Neural crest cell (in vitro differentiated cells): Measurements from ENCODE around the gene SPATA32. TPM values are rescaled to one million over a fixed set of nuclear protein-coding genes. Genes with fewer than 3 reads are reported as not detected.
A peak's percentile ranks its signal among the peaks of the same experiment; 100 is the strongest.

Experiments used
- DNase-seq: peaks from one replicate; pipeline ENCODE4 v3.0.0; 2021; ENCODE audit warnings: low read depth, mixed read lengths, low spot score
- H3K27ac Mint-ChIP-seq: one replicate; pipeline ENCODE4 v1.8.0; 2021; ENCODE audit warnings: mild to moderate bottlenecking, mixed read lengths; ENCODE audit not compliant: unreplicated experiment
- H3K27me3 Mint-ChIP-seq: 2 replicates; pipeline ENCODE4 v1.8.0; 2021; ENCODE audit warnings: low read depth, mild to moderate bottlenecking, mixed read lengths
- H3K36me3 Mint-ChIP-seq: 2 replicates; pipeline ENCODE4 v1.8.0; 2021; ENCODE audit warnings: low read depth, mild to moderate bottlenecking, mixed read lengths
- H3K4me1 Mint-ChIP-seq: 2 replicates; pipeline ENCODE4 v1.8.0; 2021; ENCODE audit warnings: mixed read lengths
- H3K4me3 Mint-ChIP-seq: one replicate; pipeline ENCODE4 v1.8.0; 2021; ENCODE audit warnings: mild to moderate bottlenecking, mixed read lengths
- H3K9me3 Mint-ChIP-seq: 2 replicates; pipeline ENCODE4 v1.8.0; 2021; ENCODE audit warnings: mixed read lengths
- long read RNA-seq: library from polyadenylated mRNA; unstranded; transcript quantifications from one replicate; pipeline ENCODE4 v2.0.0, GENCODE V29; 2020
- total RNA-seq: library from RNA; stranded (reverse); gene quantifications from 2 replicates; pipeline ENCODE4 v1.2.1, GENCODE V29; 2021
- TF ChIP-seq, protein P1 (sequence below): fragments of 200-600 bp; sonication (generic); conservative IDR thresholded peaks from 2 replicates; pipeline ENCODE4 v1.5.0; 2021; ENCODE audit warnings: antibody characterized with exemption, mild to moderate bottlenecking

The SPATA32 gene, protein sequence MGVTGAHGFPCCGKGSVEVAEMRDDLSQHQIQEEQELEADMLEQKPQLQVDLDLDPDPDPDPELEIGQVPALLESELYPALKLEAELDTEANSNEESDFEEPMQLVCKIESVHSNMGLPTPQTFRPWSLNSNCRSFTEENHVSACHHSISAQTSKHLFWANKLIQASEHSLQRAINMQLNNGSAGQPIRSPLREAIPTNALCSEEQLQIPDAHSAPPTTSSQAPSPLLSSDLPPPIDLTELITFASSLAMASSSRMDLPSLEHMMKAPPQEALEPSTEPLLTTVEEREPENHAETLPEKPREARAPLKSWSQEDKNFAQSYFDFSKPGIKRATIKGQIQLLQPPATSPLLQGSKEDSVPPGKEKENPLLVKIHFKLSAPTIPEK
- total RNA-seq: 0.23 and 0.25 TPM in 2 replicates
- long read RNA-seq: 0 reads

- H3K27ac Mint-ChIP-seq: peak within 1 kb of the TSS; percentile 27
- H3K27me3 Mint-ChIP-seq: peaks cover 18% of the 10 kb centered on the region
- H3K4me3 Mint-ChIP-seq: peak within 1 kb of the TSS; percentile 71
- peaks cover 6% of the 10 kb centered on the region for H3K4me1 Mint-ChIP-seq
- DNase-seq: peak; percentile 33
- no peaks in the 10 kb centered on the region for H3K36me3 Mint-ChIP-seq
- no peaks in the 10 kb centered on the region for H3K9me3 Mint-ChIP-seq
- TF ChIP-seq, protein P1, sequence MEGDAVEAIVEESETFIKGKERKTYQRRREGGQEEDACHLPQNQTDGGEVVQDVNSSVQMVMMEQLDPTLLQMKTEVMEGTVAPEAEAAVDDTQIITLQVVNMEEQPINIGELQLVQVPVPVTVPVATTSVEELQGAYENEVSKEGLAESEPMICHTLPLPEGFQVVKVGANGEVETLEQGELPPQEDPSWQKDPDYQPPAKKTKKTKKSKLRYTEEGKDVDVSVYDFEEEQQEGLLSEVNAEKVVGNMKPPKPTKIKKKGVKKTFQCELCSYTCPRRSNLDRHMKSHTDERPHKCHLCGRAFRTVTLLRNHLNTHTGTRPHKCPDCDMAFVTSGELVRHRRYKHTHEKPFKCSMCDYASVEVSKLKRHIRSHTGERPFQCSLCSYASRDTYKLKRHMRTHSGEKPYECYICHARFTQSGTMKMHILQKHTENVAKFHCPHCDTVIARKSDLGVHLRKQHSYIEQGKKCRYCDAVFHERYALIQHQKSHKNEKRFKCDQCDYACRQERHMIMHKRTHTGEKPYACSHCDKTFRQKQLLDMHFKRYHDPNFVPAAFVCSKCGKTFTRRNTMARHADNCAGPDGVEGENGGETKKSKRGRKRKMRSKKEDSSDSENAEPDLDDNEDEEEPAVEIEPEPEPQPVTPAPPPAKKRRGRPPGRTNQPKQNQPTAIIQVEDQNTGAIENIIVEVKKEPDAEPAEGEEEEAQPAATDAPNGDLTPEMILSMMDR: no peak
Measured at GRCh38 chr17:45261577-45262515, at the start of gene SPATA32. SPATA32 (minus strand) TSS chr17:45262094; CDS start chr17:45262016, 78 bp downstream.

- Mint-ChIP-seq H3K27ac (no peak overlapping the region), H3K9me3 (no peaks in the 10 kb centered on the region), H3K4me1 (peaks cover 47% of the 10 kb centered on the region), H3K36me3 (peaks cover 5% of the 10 kb centered on the region), H3K27me3 (no peaks in the 10 kb centered on the region), H3K4me3 (no peak overlapping the region)
- TF ChIP-seq, protein P1: no peak
- no peak for DNase-seq
Measured at GRCh38 chr17:45311401-45311759, 49.5 kb upstream of the SPATA32 start.

GRCh38 chr17:45310380-45311324 is 48.8 kb upstream of the SPATA32 start:
- TF ChIP-seq, protein P1: no peak
- Mint-ChIP-seq H3K9me3 (no peaks in the 10 kb centered on the region), H3K27me3 (no peaks in the 10 kb centered on the region), H3K4me3 (peak overlapping the region; percentile 17), H3K27ac (no peak overlapping the region), H3K4me1 (peaks cover 48% of the 10 kb centered on the region), H3K36me3 (peaks cover 5% of the 10 kb centered on the region)
- DNase-seq: no peak

- Mint-ChIP-seq H3K27me3 (no peaks in the 10 kb centered on the region), H3K36me3 (peaks cover 5% of the 10 kb centered on the region), H3K4me1 (peaks cover 36% of the 10 kb centered on the region), H3K27ac (peak overlapping the region; percentile 94), H3K9me3 (no peaks in the 10 kb centered on the region), H3K4me3 (no peak overlapping the region)
- DNase-seq: no peak
- TF ChIP-seq, protein P1: no peak
Measured at GRCh38 chr17:45309400-45309799, 47.5 kb upstream of the SPATA32 start.

- no peaks in the 10 kb centered on the region for H3K9me3 Mint-ChIP-seq
- TF ChIP-seq, protein P1: no peak
- H3K27ac Mint-ChIP-seq: no peak overlapping the region
- no peak overlapping the region for H3K4me3 Mint-ChIP-seq
- no peaks in the 10 kb centered on the region for H3K27me3 Mint-ChIP-seq
- no peak for DNase-seq
- peaks cover 5% of the 10 kb centered on the region for H3K36me3 Mint-ChIP-seq
- H3K4me1 Mint-ChIP-seq: peaks cover 30% of the 10 kb centered on the region
Measured at GRCh38 chr17:45308840-45309239, 46.9 kb upstream of the SPATA32 start.
